Adipocyte (in vitro differentiated cells): ENCODE measurements around the gene CRYBA4.

Experiments used
- DNase-seq: peaks from one replicate; pipeline ENCODE4 v3.0.0-alpha.2; 2015; ENCODE audit warnings: low read depth
- H3K27me3 ChIP-seq: replicated peaks from 2 replicates; pipeline ENCODE4 v1.7.0; 2013; ENCODE audit warnings: mild to moderate bottlenecking, low read length, moderate library complexity; ENCODE audit not compliant: control insufficient read depth, insufficient read depth
- H3K36me3 ChIP-seq: 2 replicates; pipeline ENCODE4 v1.7.0; 2013; ENCODE audit warnings: low read length, mild to moderate bottlenecking, moderate library complexity; ENCODE audit not compliant: control insufficient read depth, insufficient read depth, severe bottlenecking
- H3K4me1 ChIP-seq: 2 replicates; pipeline ENCODE4 v1.7.0; 2013; ENCODE audit warnings: mild to moderate bottlenecking, low read length, moderate library complexity; ENCODE audit not compliant: control insufficient read depth, insufficient read depth
- H3K4me3 ChIP-seq: 2 replicates; pipeline ENCODE4 v1.7.0; 2013; ENCODE audit warnings: mild to moderate bottlenecking, low read length, moderate library complexity
- H3K9ac ChIP-seq: 2 replicates; pipeline ENCODE4 v1.7.0; 2013; ENCODE audit warnings: mild to moderate bottlenecking, low read length, moderate library complexity
- H3K9me3 ChIP-seq: 2 replicates; pipeline ENCODE4 v1.7.0; 2013; ENCODE audit warnings: mild to moderate bottlenecking, low read length, moderate library complexity; ENCODE audit not compliant: control insufficient read depth

CRYBA4 gene

GRCh38 chr22:26651815-26652214 is 30.1 kb downstream of the CRYBA4 start:
- H3K36me3 ChIP-seq = no peaks in the 10 kb centered on the region
- H3K9ac ChIP-seq = no peak overlapping the region
- H3K4me1 ChIP-seq = no peaks in the 10 kb centered on the region
- DNase-seq = no peak
- no peaks in the 10 kb centered on the region for H3K9me3 ChIP-seq
- H3K27me3 ChIP-seq = peaks cover 68% of the 10 kb centered on the region
- H3K4me3 ChIP-seq = no peak overlapping the region

DNA sequence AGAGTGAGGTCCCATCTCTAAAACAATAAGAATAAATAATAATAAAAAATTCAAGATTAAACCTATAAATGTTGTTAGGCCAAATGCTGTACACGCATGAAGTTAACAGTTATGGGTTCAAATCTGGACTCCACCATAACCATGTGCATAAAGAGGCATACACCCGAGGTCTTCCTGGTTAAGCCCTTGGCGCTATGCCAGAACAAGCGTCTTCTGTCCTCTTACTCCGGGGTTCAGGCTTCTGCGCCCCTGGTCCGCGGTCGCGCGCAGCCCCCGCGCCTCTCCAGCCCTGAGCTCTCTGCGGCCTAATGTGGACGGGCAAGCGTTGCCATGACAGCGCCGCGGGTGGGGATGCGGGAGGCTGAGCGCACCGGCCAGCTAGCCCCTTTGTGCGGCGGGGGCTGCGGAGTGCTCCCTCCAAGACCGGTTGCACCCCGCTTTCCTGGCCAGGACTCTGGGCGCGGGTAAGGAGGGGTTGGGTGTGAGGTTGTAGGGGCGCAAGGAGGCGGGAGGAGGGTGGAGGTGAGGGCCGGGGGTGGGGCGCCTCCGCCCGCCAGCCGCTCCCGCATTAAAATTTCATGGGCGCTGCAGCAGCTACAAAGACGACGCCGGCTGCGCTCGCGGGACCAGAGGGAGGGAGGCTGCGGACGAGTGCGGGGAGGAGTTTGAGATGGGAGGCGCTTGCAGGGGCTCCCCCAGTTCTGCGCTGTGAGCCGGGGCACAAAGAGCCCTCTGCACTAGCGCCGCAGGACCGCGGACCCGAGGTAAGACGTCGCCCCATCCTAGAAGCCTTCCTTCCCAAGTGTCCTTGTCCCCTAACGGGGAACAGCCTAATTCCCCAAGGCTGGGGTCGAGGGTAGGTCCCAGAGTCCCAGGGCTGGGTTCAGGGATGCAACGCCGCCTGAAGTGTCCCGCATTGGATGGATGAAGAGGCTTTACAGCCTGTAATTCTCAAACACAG is 35.4 kb downstream of the CRYBA4 start, which contains the start of gene MIAT:
TSS of gene MIAT (plus strand) at position 698 of the 961 bp plus-strand sequence.
- H3K9me3 ChIP-seq = no peaks in the 10 kb centered on the region
- peaks cover 3% of the 10 kb centered on the region for H3K4me1 ChIP-seq
- H3K4me3 ChIP-seq = no peak within 1 kb of the TSS
- peaks cover 50% of the 10 kb centered on the region for H3K27me3 ChIP-seq
- H3K9ac ChIP-seq = no peak within 1 kb of the TSS
- DNase-seq = peak; percentile 52
- H3K36me3 ChIP-seq = no peaks in the 10 kb centered on the region

- no peak for DNase-seq
- H3K27me3 ChIP-seq = peaks cover 44% of the 10 kb centered on the region
- H3K4me3 ChIP-seq = no peak overlapping the region
Measured at GRCh38 chr22:26658161-26658560, 36.4 kb downstream of the CRYBA4 start.

GRCh38 chr22:26658671-26659478 is 37.1 kb downstream of the CRYBA4 start:
- H3K9me3 ChIP-seq = no peaks in the 10 kb centered on the region
- H3K9ac ChIP-seq = no peak overlapping the region
- H3K36me3 ChIP-seq = no peaks in the 10 kb centered on the region
- peak; percentile 80 for DNase-seq
- peaks cover 3% of the 10 kb centered on the region for H3K4me1 ChIP-seq
- peaks cover 41% of the 10 kb centered on the region for H3K27me3 ChIP-seq
- H3K4me3 ChIP-seq = peak overlapping the region; percentile 28

More at GRCh38 chr22:26658161-26658560, 36.4 kb downstream of the CRYBA4 start:
- Histone ChIP-seq H3K36me3 (no peaks in the 10 kb centered on the region), H3K9ac (no peak overlapping the region), H3K4me1 (peaks cover 3% of the 10 kb centered on the region), H3K9me3 (no peaks in the 10 kb centered on the region)

- Histone ChIP-seq H3K36me3 (no peaks in the 10 kb centered on the region), H3K9me3 (no peaks in the 10 kb centered on the region), H3K4me3 (no peak overlapping the region), H3K9ac (no peak overlapping the region), H3K27me3 (peaks cover 35% of the 10 kb centered on the region), H3K4me1 (peaks cover 3% of the 10 kb centered on the region)
- DNase-seq = no peak
Measured at GRCh38 chr22:26660356-26660755, 38.6 kb downstream of the CRYBA4 start.

DNA sequence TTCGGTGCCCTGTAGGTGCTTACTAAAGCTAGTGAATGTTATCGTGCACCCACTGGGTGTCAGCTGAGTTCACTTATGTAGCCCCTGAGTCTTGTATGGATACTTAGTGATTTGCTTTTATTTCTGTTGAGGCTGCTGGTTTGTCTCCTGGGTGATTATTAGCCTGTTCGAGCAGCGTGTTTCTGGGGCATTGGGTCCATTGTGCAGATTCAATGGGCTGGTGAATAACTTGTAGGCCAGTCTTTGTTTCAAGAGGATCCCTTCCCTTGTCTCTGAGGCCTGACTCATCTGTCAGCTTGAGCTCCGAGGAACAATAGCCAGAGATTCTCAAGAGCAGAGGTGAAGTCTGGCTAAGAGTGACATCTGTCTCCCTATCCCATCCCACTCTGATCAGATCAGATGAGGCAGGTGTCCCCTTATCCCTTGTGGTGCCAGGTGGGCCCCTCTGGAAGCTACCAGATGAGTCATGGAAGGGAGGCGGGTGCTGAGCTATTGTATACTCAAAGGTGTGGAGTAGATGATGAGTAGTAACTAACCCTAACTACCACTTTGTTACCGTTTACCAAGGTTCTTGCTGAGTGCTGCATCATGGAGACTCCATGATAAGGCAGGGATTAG is 39.3 kb downstream of the CRYBA4 start:
- Histone ChIP-seq H3K36me3 (no peaks in the 10 kb centered on the region), H3K4me1 (peaks cover 3% of the 10 kb centered on the region), H3K27me3 (peaks cover 35% of the 10 kb centered on the region), H3K4me3 (no peak overlapping the region), H3K9me3 (no peaks in the 10 kb centered on the region), H3K9ac (no peak overlapping the region)
- DNase-seq = no peak

- no peak overlapping the region for H3K4me3 ChIP-seq
- peaks cover 3% of the 10 kb centered on the region for H3K4me1 ChIP-seq
- no peak for DNase-seq
- no peaks in the 10 kb centered on the region for H3K36me3 ChIP-seq
- H3K9me3 ChIP-seq = no peaks in the 10 kb centered on the region
- no peak overlapping the region for H3K9ac ChIP-seq
- peaks cover 32% of the 10 kb centered on the region for H3K27me3 ChIP-seq
Measured at GRCh38 chr22:26662160-26662559, 40.4 kb downstream of the CRYBA4 start.

DNA sequence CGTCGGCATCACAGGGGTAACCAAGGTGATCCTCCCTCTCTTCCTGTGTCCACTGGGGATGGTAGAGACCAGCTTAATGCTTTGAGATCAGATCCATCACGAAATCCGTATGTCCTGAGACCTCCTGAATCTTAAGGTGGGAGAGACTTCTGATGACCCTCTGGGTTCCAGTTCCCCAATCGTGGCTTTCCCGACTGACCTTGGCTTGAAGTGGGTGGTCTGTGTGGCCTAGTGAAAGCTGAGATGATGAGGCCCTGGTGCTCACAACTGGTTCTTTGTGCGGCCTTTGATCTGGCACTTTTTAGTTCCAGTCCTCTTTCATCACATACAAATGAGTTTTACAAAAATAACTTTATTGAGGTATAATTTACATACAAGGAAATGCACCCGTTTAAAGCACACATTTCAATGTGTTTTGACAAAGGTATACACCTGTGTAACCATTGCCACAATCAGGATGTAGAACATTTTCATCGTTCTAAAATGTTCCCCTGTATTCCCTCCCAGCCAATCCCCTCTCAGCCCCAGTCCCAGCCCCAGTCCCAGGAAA is 41.7 kb downstream of the CRYBA4 start:
- no peak overlapping the region for H3K4me3 ChIP-seq
- DNase-seq = no peak
- no peak overlapping the region for H3K9ac ChIP-seq
- H3K4me1 ChIP-seq = peaks cover 1% of the 10 kb centered on the region
- peaks cover 20% of the 10 kb centered on the region for H3K27me3 ChIP-seq
- H3K36me3 ChIP-seq = no peaks in the 10 kb centered on the region
- no peaks in the 10 kb centered on the region for H3K9me3 ChIP-seq

DNA sequence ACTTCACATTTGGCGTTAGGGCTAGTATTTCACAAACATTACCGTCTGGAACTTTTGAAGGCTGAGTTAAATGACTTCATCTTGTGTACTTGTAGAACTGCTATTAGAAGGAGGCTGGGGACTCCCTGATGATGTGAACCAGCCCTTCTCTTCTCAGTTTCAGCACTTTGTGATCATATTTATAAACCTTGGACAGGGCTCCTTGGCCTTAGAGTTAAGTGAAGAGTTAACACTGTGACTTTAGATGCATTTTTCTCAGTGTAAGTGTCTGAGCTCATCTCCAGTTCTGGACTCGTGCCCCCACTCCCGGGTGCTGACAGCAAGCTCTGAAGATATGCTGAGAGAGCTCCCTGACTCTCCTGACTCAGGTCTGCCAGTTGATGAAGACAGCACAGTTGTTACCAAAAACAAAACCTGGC is 44.1 kb downstream of the CRYBA4 start:
- Histone ChIP-seq H3K27me3 (peaks cover 13% of the 10 kb centered on the region), H3K4me1 (no peaks in the 10 kb centered on the region), H3K4me3 (no peak overlapping the region), H3K9ac (no peak overlapping the region), H3K36me3 (no peaks in the 10 kb centered on the region), H3K9me3 (no peaks in the 10 kb centered on the region)
- DNase-seq = no peak

- Histone ChIP-seq H3K36me3 (no peaks in the 10 kb centered on the region), H3K4me3 (no peak overlapping the region), H3K9me3 (no peaks in the 10 kb centered on the region), H3K4me1 (peaks cover 1% of the 10 kb centered on the region), H3K9ac (no peak overlapping the region), H3K27me3 (peaks cover 5% of the 10 kb centered on the region)
- no peak for DNase-seq
Measured at GRCh38 chr22:26667140-26667539, 45.4 kb downstream of the CRYBA4 start.
